Measurements from ENCODE around the gene PCDHGA3.
"Not testable (repeated sequence)": the region's sequence is repeated elsewhere in the genome, so short reads cannot be mapped to it uniquely, and the experiment has no call there.

Gene PCDHGA3

GRCh38 chr5:141383345-141383744 is 39.7 kb downstream of the PCDHGA3 start:
- DNase-seq (ENCODE audit: low spot score): no peak

GRCh38 chr5:141384471-141385267 is 41.0 kb downstream of the PCDHGA3 start:
- no peak for DNase-seq (ENCODE audit: low spot score)

DNA sequence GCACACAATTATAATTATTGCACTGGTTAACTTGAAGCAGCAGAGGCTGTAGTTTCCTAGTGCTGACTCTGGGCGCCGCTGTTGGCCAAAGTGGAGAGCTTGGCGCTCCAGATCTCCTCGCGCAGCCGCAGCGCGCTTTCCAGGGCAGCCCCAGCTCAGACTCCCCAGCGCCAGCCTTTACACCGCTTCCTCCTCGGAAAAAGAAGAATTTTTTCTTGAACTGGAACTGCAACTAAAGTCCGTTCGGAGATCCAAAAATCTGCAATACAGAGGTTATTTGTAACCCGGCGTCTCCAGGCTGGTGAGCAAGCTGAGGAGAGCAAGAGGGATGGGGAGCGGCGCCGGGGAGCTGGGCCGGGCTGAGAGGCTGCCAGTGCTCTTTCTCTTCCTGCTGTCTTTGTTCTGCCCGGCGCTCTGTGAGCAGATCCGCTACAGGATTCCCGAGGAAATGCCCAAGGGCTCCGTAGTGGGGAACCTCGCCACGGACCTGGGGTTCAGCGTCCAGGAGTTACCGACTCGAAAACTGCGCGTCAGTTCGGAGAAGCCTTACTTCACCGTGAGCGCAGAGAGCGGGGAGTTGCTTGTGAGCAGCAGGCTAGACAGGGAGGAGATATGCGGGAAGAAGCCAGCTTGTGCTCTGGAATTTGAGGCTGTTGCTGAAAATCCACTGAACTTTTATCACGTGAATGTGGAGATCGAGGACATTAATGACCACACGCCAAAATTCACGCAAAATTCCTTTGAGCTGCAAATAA is 44.1 kb downstream of the PCDHGA3 start, which contains the start of gene PCDHGB4:
PCDHGB4 (plus strand) TSS at position 142 of the 755 bp plus-strand sequence; CDS start at position 329, 187 bp downstream.
- peak; percentile 37 for DNase-seq (ENCODE audit: low spot score)

GRCh38 chr5:141388661-141389060 is 45.0 kb downstream of the PCDHGA3 start:
- no peak for DNase-seq (ENCODE audit: low spot score)

DNA sequence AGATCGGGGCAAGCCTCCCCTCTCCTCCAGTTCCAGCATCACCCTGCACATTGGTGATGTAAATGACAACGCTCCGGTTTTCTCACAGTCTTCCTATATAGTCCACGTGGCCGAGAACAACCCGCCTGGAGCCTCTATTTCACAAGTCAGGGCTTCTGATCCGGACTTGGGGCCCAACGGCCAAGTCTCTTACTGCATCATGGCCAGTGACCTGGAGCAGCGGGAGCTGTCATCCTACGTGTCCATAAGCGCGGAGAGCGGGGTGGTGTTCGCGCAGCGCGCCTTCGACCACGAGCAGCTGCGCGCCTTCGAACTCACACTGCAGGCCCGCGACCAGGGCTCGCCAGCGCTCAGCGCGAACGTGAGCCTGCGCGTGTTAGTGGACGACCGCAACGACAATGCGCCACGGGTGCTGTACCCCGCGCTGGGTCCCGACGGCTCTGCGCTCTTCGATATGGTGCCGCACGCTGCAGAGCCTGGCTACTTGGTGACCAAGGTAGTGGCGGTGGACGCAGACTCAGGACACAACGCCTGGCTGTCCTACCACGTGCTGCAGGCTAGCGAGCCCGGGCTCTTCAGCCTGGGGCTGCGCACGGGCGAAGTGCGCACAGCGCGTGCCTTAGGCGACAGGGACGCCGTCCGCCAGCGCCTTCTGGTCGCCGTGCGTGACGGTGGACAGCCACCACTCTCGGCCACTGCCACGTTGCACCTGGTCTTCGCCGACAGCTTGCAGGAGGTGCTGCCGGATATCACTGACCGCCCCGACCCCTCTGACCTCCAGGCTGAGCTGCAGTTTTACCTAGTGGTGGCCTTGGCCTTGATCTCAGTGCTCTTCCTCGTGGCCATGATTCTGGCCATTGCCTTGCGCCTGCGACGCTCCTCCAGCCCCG is 45.8 kb downstream of the PCDHGA3 start:
- DNase-seq (ENCODE audit: low spot score): no peak

GRCh38 chr5:141392429-141393198 is 49.0 kb downstream of the PCDHGA3 start, which contains the start of gene PCDHGA8:
PCDHGA8 (plus strand) TSS chr5:141392633; CDS start chr5:141392814, 181 bp downstream.
- no peak for DNase-seq (ENCODE audit: low spot score)

DNA sequence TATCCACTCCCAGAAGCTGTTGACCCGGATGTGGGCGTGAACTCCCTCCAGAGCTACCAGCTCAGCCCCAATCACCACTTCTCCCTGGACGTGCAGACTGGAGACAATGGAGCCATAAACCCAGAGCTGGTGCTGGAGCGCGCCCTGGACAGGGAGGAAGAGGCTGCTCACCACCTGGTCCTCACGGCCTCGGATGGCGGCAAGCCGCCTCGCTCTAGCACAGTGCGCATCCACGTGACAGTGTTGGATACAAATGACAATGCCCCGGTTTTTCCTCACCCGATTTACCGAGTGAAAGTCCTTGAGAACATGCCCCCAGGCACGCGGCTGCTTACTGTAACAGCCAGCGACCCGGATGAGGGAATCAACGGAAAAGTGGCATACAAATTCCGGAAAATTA is 49.6 kb downstream of the PCDHGA3 start:
- DNase-seq (ENCODE audit: low spot score): no peak

GRCh38 chr5:141394401-141395187 is 51.0 kb downstream of the PCDHGA3 start:
- not testable (repeated sequence) for DNase-seq (ENCODE audit: low spot score)

Data from iPS-NIHi11 (cell line).